Activated CD8-positive, alpha-beta T cell treated with anti-CD3 and anti-CD28 coated beads for 36 hours (primary cell): ENCODE measurements around the gene ZBTB25. TPM values are rescaled to one million over a fixed set of nuclear protein-coding genes. Genes with fewer than 3 reads are reported as not detected.

Source experiments
- ATAC-seq: fragments of 200-7000 bp; cut with Tn5 transposase; one replicate; pipeline ENCODE4 v1.10.0; 2021; ENCODE audit warnings: mild to moderate bottlenecking, moderate library complexity
- CTCF ChIA-PET: fragments of 350-600 bp; sonication (Branson Sonifier 250); formaldehyde crosslinking; loops from one replicate; lab custom pipeline; 2021; ENCODE audit warnings: antibody characterized with exemption; lab: Charles Lee
- POLR2A ChIA-PET: fragments of 350-600 bp; sonication (Branson Sonifier 250); formaldehyde crosslinking; loops from one replicate; lab custom pipeline; 2021; ENCODE audit warnings: antibody characterized with exemption; lab: Charles Lee
- DNase-seq: peaks from one replicate; pipeline ENCODE4 v3.0.0-alpha.2; 2020
- H3K27ac Mint-ChIP-seq: one replicate; pipeline ENCODE4 v1.8.0; 2021; ENCODE audit warnings: mild to moderate bottlenecking, mixed read lengths
- H3K27me3 Mint-ChIP-seq: one replicate; pipeline ENCODE4 v1.8.0; 2021; ENCODE audit warnings: mixed read lengths
- H3K36me3 Mint-ChIP-seq: one replicate; pipeline ENCODE4 v1.8.0; 2021; ENCODE audit warnings: low read depth, mixed read lengths
- H3K4me1 Mint-ChIP-seq: one replicate; pipeline ENCODE4 v1.8.0; 2021; ENCODE audit warnings: low read depth, mixed read lengths
- H3K4me3 Mint-ChIP-seq: one replicate; pipeline ENCODE4 v1.8.0; 2021; ENCODE audit warnings: mild to moderate bottlenecking, moderate library complexity, mixed read lengths
- H3K9me3 Mint-ChIP-seq: one replicate; pipeline ENCODE4 v1.8.0; 2021; ENCODE audit warnings: mixed read lengths
- CTCF ChIP-seq: fragments of 200-600 bp; IDR thresholded peaks from one replicate; pipeline ENCODE4 v1.8.0; 2022; ENCODE audit warnings: antibody characterized with exemption, mild to moderate bottlenecking
- intact Hi-C: fragments of 100-400 bp; cut with micrococcal nuclease; formaldehyde crosslinking; loops from one replicate; pipeline ENCODE4 v1.10.0; 2022
- total RNA-seq, 2 experiments: library from RNA; stranded (reverse); gene quantifications; one replicate each; pipeline ENCODE4 v1.2.3, GENCODE V29; 2021

ZBTB25 gene
- total RNA-seq: 10 to 100 TPM; 58.6 to 58.8 TPM

- ATAC-seq (peak; percentile 64), DNase-seq (peak; percentile 97)
- H3K4me3 Mint-ChIP-seq: peak within 1 kb of the TSS; percentile 79
- peaks cover 63% of the 10 kb centered on the region for H3K36me3 Mint-ChIP-seq
- ChIA-PET POLR2A (interaction anchor here (0.7 to 3.4 kb wide), 15 partner anchors 8 to 165 kb away, joined by 3 to 19 read pairs (median 6); partner anchors contain the start of genes AKAP5, HSPA2 and MTHFD1), CTCF (interaction anchor here (1.0 to 3.1 kb wide), 2 partner anchors 7 to 74 kb away, joined by 4 to 23 read pairs; no protein-coding TSS in a partner anchor)
- intact Hi-C loops: no loop called here
- H3K27ac Mint-ChIP-seq: peak within 1 kb of the TSS; percentile 99
- no peaks in the 10 kb centered on the region for H3K9me3 Mint-ChIP-seq
- H3K4me1 Mint-ChIP-seq: peaks cover 31% of the 10 kb centered on the region
- no peak for TF ChIP-seq CTCF
- no peaks in the 10 kb centered on the region for H3K27me3 Mint-ChIP-seq
These were observed at the start of gene ZBTB25 for GRCh38 chr14:64503434-64504309. ZBTB25 (minus strand) TSS chr14:64503838; CDS start chr14:64490533, 13,305 bp downstream.

- Mint-ChIP-seq H3K27me3 (peaks cover 10% of the 10 kb centered on the region), H3K36me3 (no peaks in the 10 kb centered on the region), H3K9me3 (no peaks in the 10 kb centered on the region), H3K27ac (no peak overlapping the region), H3K4me3 (peak overlapping the region; percentile 47), H3K4me1 (peaks cover 10% of the 10 kb centered on the region)
- intact Hi-C loops: no loop called here
- no peak for DNase-seq
- CTCF ChIA-PET: interaction anchor here (0.6 to 1.1 kb wide), 7 partner anchors 10 to 787 kb away, joined by 3 to 5 read pairs (median 4); partner anchors contain the start of gene HSPA2
- POLR2A ChIA-PET: interaction anchor here (0.7 to 1.0 kb wide), 5 partner anchors 9 to 45 kb away, joined by 3 to 4 read pairs (median 3); partner anchors contain the start of gene HSPA2
- ATAC-seq: no peak
- TF ChIP-seq CTCF: no peak
These were observed 47.1 kb upstream of the ZBTB25 start for GRCh38 chr14:64550621-64551333.

- no peaks in the 10 kb centered on the region for H3K9me3 Mint-ChIP-seq
- no peak within 1 kb of the TSS for H3K27ac Mint-ChIP-seq
- CTCF ChIA-PET: interaction anchor here (0.6 to 1.1 kb wide), 6 partner anchors 9 to 786 kb away, joined by 3 to 5 read pairs (median 4); partner anchors contain the start of gene HSPA2
- POLR2A ChIA-PET: interaction anchor here (0.8 to 1.0 kb wide), 2 partner anchors 8 to 45 kb away, joined by 3 to 4 read pairs; no protein-coding TSS in a partner anchor
- intact Hi-C loops: no loop called here
- H3K4me1 Mint-ChIP-seq: peaks cover 10% of the 10 kb centered on the region
- peaks cover 10% of the 10 kb centered on the region for H3K27me3 Mint-ChIP-seq
- peak within 1 kb of the TSS; percentile 47 for H3K4me3 Mint-ChIP-seq
- peak; percentile 47 for DNase-seq
- H3K36me3 Mint-ChIP-seq: no peaks in the 10 kb centered on the region
- no peak for TF ChIP-seq CTCF
- ATAC-seq: peak; percentile 99
These were observed 46.4 kb upstream of the ZBTB25 start, which contains the start of gene PPP1R36 for GRCh38 chr14:64549791-64550620. PPP1R36 (plus strand) TSS chr14:64549961; CDS start chr14:64549998, 37 bp downstream.

GRCh38 chr14:64549016-64549415 is 45.4 kb upstream of the ZBTB25 start:
- H3K4me3 Mint-ChIP-seq: peak overlapping the region; percentile 1
- peaks cover 10% of the 10 kb centered on the region for H3K27me3 Mint-ChIP-seq
- no peak for TF ChIP-seq CTCF
- no peak for DNase-seq
- intact Hi-C loops: no loop called here
- ATAC-seq: no peak
- POLR2A ChIA-PET: interaction anchor here (0.8 to 1.0 kb wide), 3 partner anchors 9 to 27 kb away, joined by 3 to 6 read pairs (median 3); partner anchors contain the start of gene HSPA2
- no peak overlapping the region for H3K27ac Mint-ChIP-seq
- no peaks in the 10 kb centered on the region for H3K36me3 Mint-ChIP-seq
- CTCF ChIA-PET: interaction anchor here (0.9 to 1.3 kb wide), 2 partner anchors 8 to 38 kb away, joined by 4 read pairs; partner anchors contain the start of gene HSPA2
- H3K4me1 Mint-ChIP-seq: peaks cover 10% of the 10 kb centered on the region
- no peaks in the 10 kb centered on the region for H3K9me3 Mint-ChIP-seq
